ENCODE data around the gene MFSD6. TPM values are rescaled to one million over a fixed set of nuclear protein-coding genes. Genes with fewer than 3 reads are reported as not detected.
A peak's percentile ranks its signal among the peaks of the same experiment; 100 is the strongest.

MFSD6 gene
- total RNA-seq, 2 donors from 2014 or later, result 1.2 to 3.2 TPM

GRCh38 chr2:190408538-190409271 lies 550 bp downstream of the MFSD6 start:
- peak; percentile 74 for DNase-seq
- Mint-ChIP-seq H3K4me1 (peaks cover 6% of the 10 kb centered on the region), H3K27me3 (ENCODE audit: insufficient read depth) (peaks cover 22% of the 10 kb centered on the region), H3K36me3 (ENCODE audit: low read depth) (no peaks in the 10 kb centered on the region), H3K4me3 (peak overlapping the region; percentile 59), H3K9me3 (no peaks in the 10 kb centered on the region), H3K27ac (no peak overlapping the region)
- Histone ChIP-seq H3K27me3 (ENCODE audit: control insufficient read depth, insufficient read depth, low read length, poor library complexity, severe bottlenecking) (peaks cover 35% of the 10 kb centered on the region), H3K4me1 (ENCODE audit: control insufficient read depth, insufficient read depth, low read length) (no peaks in the 10 kb centered on the region), H3K36me3 (ENCODE audit: control insufficient read depth, insufficient read depth, low read length) (no peaks in the 10 kb centered on the region), H3K9me3 (ENCODE audit: control insufficient read depth, low read length) (no peaks in the 10 kb centered on the region), H3K27ac (ENCODE audit: low read depth, low read length) (no peak overlapping the region), H3K9ac (ENCODE audit: extremely low read depth, low read length, poor library complexity, severe bottlenecking) (peak overlapping the region; percentile 21), H3K4me3 (ENCODE audit: low read length) (peak overlapping the region; percentile 75)
- WGBS, 2 experiments (ENCODE audit: insufficient coverage in 1 of 2, insufficient read length in 1 of 2), result 0 to 1% methylated on average over 12 to 54 of the region's 54 CpGs
- TF ChIP-seq CTCF (conservative IDR thresholded peaks at IDR 0.05), result no peak

- no peak for DNase-seq
- TF ChIP-seq CTCF (conservative IDR thresholded peaks at IDR 0.05), result no peak
- no peaks in the 10 kb centered on the region for H3K36me3 ChIP-seq (ENCODE audit: control insufficient read depth, insufficient read depth, low read length)
- Mint-ChIP-seq H3K27me3 (ENCODE audit: insufficient read depth) (peaks cover 22% of the 10 kb centered on the region), H3K9me3 (no peaks in the 10 kb centered on the region), H3K4me3 (peak overlapping the region; percentile 59), H3K36me3 (ENCODE audit: low read depth) (no peaks in the 10 kb centered on the region), H3K4me1 (peaks cover 8% of the 10 kb centered on the region), H3K27ac (no peak overlapping the region)
- no peaks in the 10 kb centered on the region for H3K9me3 ChIP-seq (ENCODE audit: control insufficient read depth, low read length)
- H3K4me1 ChIP-seq (ENCODE audit: control insufficient read depth, insufficient read depth, low read length), result no peaks in the 10 kb centered on the region
- no peak overlapping the region for H3K4me3 ChIP-seq (ENCODE audit: low read length)
- 59 to 74% methylated on average over 2 of the region's 2 CpGs for WGBS, 2 experiments (ENCODE audit: insufficient coverage in 1 of 2, insufficient read length in 1 of 2)
- peaks cover 35% of the 10 kb centered on the region for H3K27me3 ChIP-seq (ENCODE audit: control insufficient read depth, insufficient read depth, low read length, poor library complexity, severe bottlenecking)
- no peak overlapping the region for H3K27ac ChIP-seq (ENCODE audit: low read depth, low read length)
- H3K9ac ChIP-seq (ENCODE audit: extremely low read depth, low read length, poor library complexity, severe bottlenecking), result no peak overlapping the region
Measured at GRCh38 chr2:190409616-190410015, 1.5 kb downstream of the MFSD6 start.

GRCh38 chr2:190410166-190410565 lies 2.0 kb downstream of the MFSD6 start:
- Histone ChIP-seq H3K27me3 (ENCODE audit: control insufficient read depth, insufficient read depth, low read length, poor library complexity, severe bottlenecking) (peaks cover 35% of the 10 kb centered on the region), H3K27ac (ENCODE audit: low read depth, low read length) (no peak overlapping the region), H3K9ac (ENCODE audit: extremely low read depth, low read length, poor library complexity, severe bottlenecking) (no peak overlapping the region), H3K4me3 (ENCODE audit: low read length) (no peak overlapping the region), H3K4me1 (ENCODE audit: control insufficient read depth, insufficient read depth, low read length) (no peaks in the 10 kb centered on the region), H3K9me3 (ENCODE audit: control insufficient read depth, low read length) (no peaks in the 10 kb centered on the region), H3K36me3 (ENCODE audit: control insufficient read depth, insufficient read depth, low read length) (no peaks in the 10 kb centered on the region)
- Mint-ChIP-seq H3K9me3 (no peaks in the 10 kb centered on the region), H3K4me1 (peaks cover 8% of the 10 kb centered on the region), H3K36me3 (ENCODE audit: low read depth) (no peaks in the 10 kb centered on the region), H3K27me3 (ENCODE audit: insufficient read depth) (peaks cover 22% of the 10 kb centered on the region), H3K4me3 (no peak overlapping the region), H3K27ac (no peak overlapping the region)
- DNase-seq, result no peak
- no peak for TF ChIP-seq CTCF (conservative IDR thresholded peaks at IDR 0.05)
- WGBS, 2 experiments (ENCODE audit: insufficient coverage in 1 of 2, insufficient read length in 1 of 2), result 90% methylated on average over 3 of the region's 3 CpGs; no CpG with 5 or more reads in 1 of the 2 experiments
